CD4-positive, alpha-beta T cell treated with Interleukin-17A for 4 hours (primary cell): ENCODE measurements around the gene IL1RAPL1.
"Not testable (repeated sequence)": the region's sequence is repeated elsewhere in the genome, so short reads cannot be mapped to it uniquely, and the experiment has no call there.

Experiments used
- DNase-seq: peaks from one replicate; pipeline ENCODE4 v3.0.0-alpha.2; 2020; ENCODE audit warnings: mixed read lengths

Gene IL1RAPL1

GRCh38 chrX:28988246-28988645 lies 401.0 kb downstream of the IL1RAPL1 start:
- DNase-seq = no peak

GRCh38 chrX:28997706-28998463 lies 410.6 kb downstream of the IL1RAPL1 start:
- DNase-seq = no peak

- DNase-seq = no peak
Measured at GRCh38 chrX:28998609-28999135, 411.4 kb downstream of the IL1RAPL1 start.

GRCh38 chrX:29012867-29013266 lies 425.6 kb downstream of the IL1RAPL1 start:
- DNase-seq = no peak

- no peak for DNase-seq
Measured at GRCh38 chrX:29023207-29023606, 436.0 kb downstream of the IL1RAPL1 start.

- no peak for DNase-seq
Measured at GRCh38 chrX:29024871-29025270, 437.6 kb downstream of the IL1RAPL1 start.

- DNase-seq = no peak
Measured at GRCh38 chrX:29039501-29039900, 452.3 kb downstream of the IL1RAPL1 start.

- DNase-seq = no peak
Measured at GRCh38 chrX:29040160-29040559, 452.9 kb downstream of the IL1RAPL1 start.

- no peak for DNase-seq
Measured at GRCh38 chrX:29042341-29042740, 455.1 kb downstream of the IL1RAPL1 start.

- DNase-seq = no peak
Measured at GRCh38 chrX:29043746-29044145, 456.5 kb downstream of the IL1RAPL1 start.

GRCh38 chrX:29044423-29045184 lies 457.4 kb downstream of the IL1RAPL1 start:
- no peak for DNase-seq

GRCh38 chrX:29065477-29065876 lies 478.2 kb downstream of the IL1RAPL1 start:
- no peak for DNase-seq

GRCh38 chrX:29066516-29066915 lies 479.3 kb downstream of the IL1RAPL1 start:
- DNase-seq = no peak

GRCh38 chrX:29067351-29067750 lies 480.1 kb downstream of the IL1RAPL1 start:
- no peak for DNase-seq

GRCh38 chrX:29071525-29072320 lies 484.5 kb downstream of the IL1RAPL1 start:
- DNase-seq = no peak

GRCh38 chrX:29082558-29082957 lies 495.3 kb downstream of the IL1RAPL1 start:
- no peak for DNase-seq

- DNase-seq = no peak
Measured at GRCh38 chrX:29083823-29084222, 496.6 kb downstream of the IL1RAPL1 start.

- DNase-seq = no peak
Measured at GRCh38 chrX:29090811-29091210, 503.6 kb downstream of the IL1RAPL1 start.

- no peak for DNase-seq
Measured at GRCh38 chrX:29107231-29107630, 520.0 kb downstream of the IL1RAPL1 start.

GRCh38 chrX:29110041-29110440 lies 522.8 kb downstream of the IL1RAPL1 start:
- DNase-seq = no peak

- DNase-seq = no peak
Measured at GRCh38 chrX:29113221-29113620, 526.0 kb downstream of the IL1RAPL1 start.

GRCh38 chrX:29122817-29123216 lies 535.6 kb downstream of the IL1RAPL1 start:
- not testable (repeated sequence) for DNase-seq

GRCh38 chrX:29130905-29131304 lies 543.7 kb downstream of the IL1RAPL1 start:
- no peak for DNase-seq
